Prostate gland (tissue), 2 donors: ENCODE results near the gene TMPRSS11B.

Experiments
- CTCF ChIP-seq, 4 experiments: fragments of 200-600 bp in 2 of 4; fragments of 450-650 bp in 2 of 4; sonication (generic) in 2 of 4; IDR thresholded peaks; 1 replicate in 3 of 4; 2 replicates in 1 of 4; pipeline ENCODE4 v1.5.1; 2016 to 2019; ENCODE audit warnings: antibody characterized with exemption in 4 of 4, mild to moderate bottlenecking in 2 of 4, moderate library complexity in 2 of 4
- POLR2AphosphoS5 ChIP-seq: sonication (generic); formaldehyde crosslinking; IDR thresholded peaks from one replicate; pipeline ENCODE4 v1.6.1; 2017; ENCODE audit warnings: antibody characterized with exemption

- TF ChIP-seq CTCF (IDR thresholded peaks at IDR 0.05) (no peak), POLR2AphosphoS5 (no peak)
Measured at GRCh38 chr4:68283095-68283494, 37.6 kb upstream of the TMPRSS11B start.
